Mucosa of descending colon (tissue), 3 donors: ENCODE data around the gene TANC1. TPM values are rescaled to one million over a fixed set of nuclear protein-coding genes. Genes with fewer than 3 reads are reported as not detected.
"Not testable (repeated sequence)": the region's sequence is repeated elsewhere in the genome, so short reads cannot be mapped to it uniquely, and the experiment has no call there.

ENCODE experiments used
- ATAC-seq: fragments of 200-7000 bp; cut with Tn5 transposase; one replicate; pipeline ENCODE4 v1.9.1; 2020; ENCODE audit warnings: mild to moderate bottlenecking, moderate library complexity
- DNase-seq, 3 donors: peaks; one replicate each; pipeline ENCODE4 v3.0.0-alpha.2; 2020
- H3K36me3 ChIP-seq: fragments of 200-600 bp; one replicate; pipeline ENCODE4 v1.8.0; 2021; ENCODE audit warnings: low read depth, mild to moderate bottlenecking
- H3K4me1 ChIP-seq: fragments of 200-600 bp; one replicate; pipeline ENCODE4 v1.8.0; 2021; ENCODE audit warnings: low read depth, mild to moderate bottlenecking
- H3K4me3 ChIP-seq: fragments of 200-600 bp; one replicate; pipeline ENCODE4 v1.8.0; 2021; ENCODE audit warnings: mild to moderate bottlenecking
- H3K9me3 ChIP-seq: fragments of 200-600 bp; one replicate; pipeline ENCODE4 v1.8.0; 2021; ENCODE audit warnings: mild to moderate bottlenecking
- CTCF ChIP-seq: fragments of 200-600 bp; IDR thresholded peaks from one replicate; pipeline ENCODE4 v1.8.0; 2022; ENCODE audit warnings: antibody characterized with exemption, mild to moderate bottlenecking
- intact Hi-C, 2 donors: fragments of 100-400 bp; cut with DNase I in 1 of 2; cut with micrococcal nuclease in 1 of 2; formaldehyde crosslinking; loops; one replicate each; pipeline versions ENCODE4 v1.11.0 to v1.11.1; 2022; cut with DNase I, micrococcal nuclease
- total RNA-seq, 3 donors: library from RNA; stranded (reverse); fragmentation: NEBNext Ultra II Directional in 2 of 3; extraction: Animal tissue kit (Norgen Biotek cat#: 25700) in 2 of 3; gene quantifications; one replicate each; pipeline versions ENCODE4 v1.2.1 to v1.2.4, GENCODE V29; 2021 to 2023
- donor health status: DM: no; HTN: no; CAD: no; lungs with moderate emphysema.
- donor health status: DM: no; HTN: no; CAD: no.
- donor health status: DM: no; HTN: yes; CAD: no.

TANC1 gene
- total RNA-seq, 3 donors from 2014 or later, result 30.7 to 55.5 (median 41.0) TPM

GRCh38 chr2:159032580-159032979, 64.1 kb downstream of the TANC1 start:
- ATAC-seq, result no peak
- TF ChIP-seq CTCF, result no peak
- no peak overlapping the region for H3K4me3 ChIP-seq
- no peak for DNase-seq
- intact Hi-C loops, result no loop called here
- H3K36me3 ChIP-seq, result no peaks in the 10 kb centered on the region
- peaks cover 6% of the 10 kb centered on the region for H3K4me1 ChIP-seq
- H3K9me3 ChIP-seq, result no peaks in the 10 kb centered on the region

GRCh38 chr2:159034713-159035112, 66.3 kb downstream of the TANC1 start:
- DNase-seq, result no peak
- ATAC-seq, result no peak
- Histone ChIP-seq H3K4me1 (peaks cover 6% of the 10 kb centered on the region), H3K36me3 (no peaks in the 10 kb centered on the region), H3K9me3 (no peaks in the 10 kb centered on the region), H3K4me3 (no peak overlapping the region)
- TF ChIP-seq CTCF, result no peak
- intact Hi-C loops, result loop anchor here in 1 of 2 donors (5.0 kb wide), 1 partner anchor 83 kb away; no protein-coding TSS in a partner anchor

- ATAC-seq, result peak; percentile 99
- intact Hi-C loops, result loop anchor here in 1 of 2 donors (5.0 kb wide), 1 partner anchor 81 kb away; no protein-coding TSS in a partner anchor
- TF ChIP-seq CTCF, result peak; percentile 8
- H3K9me3 ChIP-seq, result no peaks in the 10 kb centered on the region
- no peaks in the 10 kb centered on the region for H3K36me3 ChIP-seq
- peaks cover 6% of the 10 kb centered on the region for H3K4me1 ChIP-seq
- no peak overlapping the region for H3K4me3 ChIP-seq
- peak in 2 of 3 donors; percentile 53 to 86 for DNase-seq
Observed at GRCh38 chr2:159035790-159036411, 67.5 kb downstream of the TANC1 start.

GRCh38 chr2:159036461-159036860, 68.0 kb downstream of the TANC1 start:
- not testable (repeated sequence) for H3K4me1 ChIP-seq, ATAC-seq, H3K36me3 ChIP-seq, H3K9me3 ChIP-seq, H3K4me3 ChIP-seq, DNase-seq
- intact Hi-C loops, result loop anchor here in 1 of 2 donors (5.0 kb wide), 1 partner anchor 81 kb away; no protein-coding TSS in a partner anchor

GRCh38 chr2:159041328-159041727, 72.9 kb downstream of the TANC1 start:
- H3K4me3 ChIP-seq, H3K36me3 ChIP-seq, DNase-seq, H3K9me3 ChIP-seq, intact Hi-C loops, ATAC-seq: not testable (repeated sequence)
- H3K4me1 ChIP-seq, result peaks cover 12% of the 10 kb centered on the region

GRCh38 chr2:159042115-159042850, 73.8 kb downstream of the TANC1 start:
- Histone ChIP-seq H3K9me3 (no peaks in the 10 kb centered on the region), H3K4me1 (peaks cover 12% of the 10 kb centered on the region), H3K4me3 (no peak overlapping the region), H3K36me3 (no peaks in the 10 kb centered on the region)
- TF ChIP-seq CTCF, result no peak
- intact Hi-C loops, result no loop called here
- ATAC-seq (no peak), DNase-seq (no peak)
